Measurements from ENCODE around the gene CNGB1.
"Not testable (repeated sequence)": the region's sequence is repeated elsewhere in the genome, so short reads cannot be mapped to it uniquely, and the experiment has no call there.

The CNGB1 gene

DNA sequence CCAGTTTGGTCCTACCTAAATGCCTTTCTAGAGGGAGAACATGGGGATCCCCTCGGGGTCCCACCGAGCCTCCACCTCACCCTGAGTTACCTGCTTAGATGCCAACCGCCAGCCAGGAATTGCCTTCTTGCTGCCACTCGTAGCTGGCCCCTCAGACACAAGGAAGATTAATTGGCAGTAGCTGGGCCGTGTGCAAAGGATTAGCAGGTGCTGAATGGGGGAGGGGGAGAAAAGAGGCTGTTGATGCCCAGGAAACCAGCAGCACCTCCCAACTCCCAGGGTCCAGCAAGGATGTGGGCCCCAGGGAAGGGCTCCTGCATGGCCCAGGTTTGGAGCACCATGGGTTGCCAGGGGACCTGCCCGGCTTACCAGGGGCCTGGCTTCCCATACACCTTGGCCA, at the start of gene CNGB1:
CNGB1 (minus strand) TSS at position 159 of the 400 bp plus-strand sequence. CDS start 3,842 bp downstream, outside the sequence.
- Mint-ChIP-seq H3K9me3 (no peaks in the 10 kb centered on the region), H3K4me1 (no peaks in the 10 kb centered on the region), H3K27ac (no peak within 1 kb of the TSS)

DNA sequence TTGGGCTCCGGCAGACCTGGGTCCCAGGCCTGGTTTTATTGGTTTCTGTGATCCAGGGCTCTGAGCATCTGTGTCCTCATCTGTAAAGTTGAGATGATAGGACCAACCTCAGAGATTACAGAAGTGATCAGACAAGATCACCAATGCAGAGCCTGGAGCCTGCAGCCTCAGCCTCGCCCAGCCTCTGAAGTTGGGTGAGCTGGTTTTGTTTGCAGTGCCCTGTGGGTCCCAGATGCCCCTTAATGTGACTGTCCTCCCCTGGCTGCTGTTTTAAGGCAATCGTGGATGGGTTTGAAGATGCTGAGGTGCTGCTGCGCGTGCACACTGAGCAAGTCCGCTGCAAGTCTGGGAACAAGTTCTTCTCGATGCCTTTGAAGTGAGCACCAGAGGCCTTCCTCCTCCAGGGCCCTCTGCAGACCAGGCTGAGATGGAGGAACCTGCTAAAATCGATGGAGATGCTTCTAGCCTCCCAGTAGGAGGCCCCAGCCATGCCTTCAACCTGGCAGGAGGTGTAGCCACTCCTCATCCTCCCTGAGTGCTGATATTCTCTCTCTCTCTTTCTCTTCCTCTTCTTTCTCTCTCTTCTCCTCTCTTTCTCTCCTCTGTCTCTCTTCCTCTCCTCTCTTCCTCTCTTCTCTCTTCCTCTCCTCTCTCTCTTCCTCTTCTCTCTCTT, 49.1 kb upstream of the CNGB1 start:
- no peak overlapping the region for H3K27ac Mint-ChIP-seq

More for the DNA sequence above, at the start of gene CNGB1:
- ATAC-seq (replicated peaks) (no peak), DNase-seq (no peak)
- H3K36me3 Mint-ChIP-seq: no peaks in the 10 kb centered on the region
- peaks cover 16 to 30% of the 10 kb centered on the region in 2 donors for H3K27me3 Mint-ChIP-seq
- H3K4me3 Mint-ChIP-seq: no peak within 1 kb of the TSS

DNA sequence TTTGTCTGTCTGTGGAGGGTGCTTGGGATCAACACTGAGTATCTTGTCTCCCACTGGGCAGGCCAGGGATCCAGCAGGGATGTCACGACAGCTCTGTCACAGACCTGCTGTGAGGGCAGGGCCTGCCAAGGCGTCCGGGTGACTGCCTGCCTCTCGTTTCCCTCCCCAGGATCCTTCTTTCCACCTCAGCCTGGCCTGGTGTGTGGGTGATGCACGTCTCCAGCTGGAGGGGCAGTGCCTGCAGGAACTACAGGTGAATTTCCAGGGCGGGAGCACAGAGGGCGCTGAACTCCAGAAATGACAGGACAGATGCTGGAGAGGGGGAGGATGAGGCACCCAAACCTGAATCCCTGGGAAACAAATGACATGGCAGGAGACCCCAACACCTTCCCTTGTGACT, 47.9 kb upstream of the CNGB1 start:
- H3K36me3 Mint-ChIP-seq: peaks cover 7 to 10% of the 10 kb centered on the region in 2 donors
- no peak for ATAC-seq (replicated peaks)
- H3K9me3 Mint-ChIP-seq: no peaks in the 10 kb centered on the region
- no peak for DNase-seq
- no peak overlapping the region for H3K27ac Mint-ChIP-seq
- H3K4me3 Mint-ChIP-seq: no peak overlapping the region
- H3K27me3 Mint-ChIP-seq: peaks cover 3 to 9% of the 10 kb centered on the region in 2 donors
- peaks cover 6 to 8% of the 10 kb centered on the region in 2 donors for H3K4me1 Mint-ChIP-seq

More for the DNA sequence above, 49.1 kb upstream of the CNGB1 start:
- peaks cover 15 to 21% of the 10 kb centered on the region in 2 donors for H3K27me3 Mint-ChIP-seq
- ATAC-seq (replicated peaks): peak in 1 of 2 donors; percentile 8
- DNase-seq: no peak
- H3K36me3 Mint-ChIP-seq: peaks cover 6 to 7% of the 10 kb centered on the region in 2 donors
- no peak overlapping the region for H3K4me3 Mint-ChIP-seq
- no peaks in the 10 kb centered on the region for H3K9me3 Mint-ChIP-seq
- H3K4me1 Mint-ChIP-seq: peaks cover 12 to 14% of the 10 kb centered on the region in 2 donors

DNA sequence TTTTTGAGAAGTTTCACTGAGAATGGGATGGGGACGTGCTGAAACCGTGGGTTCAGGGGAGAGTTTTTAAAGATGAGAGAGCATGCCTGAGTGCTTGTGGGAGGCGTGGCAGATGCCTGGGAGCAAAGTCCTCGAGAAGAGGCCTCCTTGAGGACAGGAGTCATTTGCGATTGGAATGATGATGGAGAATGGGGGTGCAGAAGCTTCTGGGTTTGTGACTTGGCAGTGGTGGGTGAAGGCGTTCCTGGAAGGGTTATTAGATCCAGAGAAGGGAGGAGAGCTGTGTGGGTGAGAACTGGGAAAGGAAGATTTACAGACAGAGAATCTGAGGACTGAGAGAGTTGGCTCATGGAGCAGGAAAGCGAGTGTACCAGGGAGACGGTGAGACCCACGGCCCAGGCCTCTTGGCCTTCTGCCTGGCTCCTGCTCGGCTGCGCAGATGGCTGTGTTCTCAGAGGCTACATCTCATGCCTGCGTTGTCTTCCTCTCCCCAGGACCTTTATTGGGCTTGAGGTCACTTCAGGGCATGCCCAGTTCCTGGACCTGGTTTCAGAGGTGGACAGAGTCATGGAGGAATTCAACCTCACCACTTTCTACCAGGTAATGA, 46.0 kb upstream of the CNGB1 start:
- Mint-ChIP-seq H3K36me3 (peaks cover 10 to 14% of the 10 kb centered on the region in 2 donors), H3K9me3 (no peaks in the 10 kb centered on the region), H3K27me3 (no peaks in the 10 kb centered on the region), H3K4me1 (peaks cover 2 to 8% of the 10 kb centered on the region in 2 donors), H3K4me3 (no peak overlapping the region), H3K27ac (no peak overlapping the region)
- ATAC-seq (replicated peaks) (no peak), DNase-seq (no peak)

DNA sequence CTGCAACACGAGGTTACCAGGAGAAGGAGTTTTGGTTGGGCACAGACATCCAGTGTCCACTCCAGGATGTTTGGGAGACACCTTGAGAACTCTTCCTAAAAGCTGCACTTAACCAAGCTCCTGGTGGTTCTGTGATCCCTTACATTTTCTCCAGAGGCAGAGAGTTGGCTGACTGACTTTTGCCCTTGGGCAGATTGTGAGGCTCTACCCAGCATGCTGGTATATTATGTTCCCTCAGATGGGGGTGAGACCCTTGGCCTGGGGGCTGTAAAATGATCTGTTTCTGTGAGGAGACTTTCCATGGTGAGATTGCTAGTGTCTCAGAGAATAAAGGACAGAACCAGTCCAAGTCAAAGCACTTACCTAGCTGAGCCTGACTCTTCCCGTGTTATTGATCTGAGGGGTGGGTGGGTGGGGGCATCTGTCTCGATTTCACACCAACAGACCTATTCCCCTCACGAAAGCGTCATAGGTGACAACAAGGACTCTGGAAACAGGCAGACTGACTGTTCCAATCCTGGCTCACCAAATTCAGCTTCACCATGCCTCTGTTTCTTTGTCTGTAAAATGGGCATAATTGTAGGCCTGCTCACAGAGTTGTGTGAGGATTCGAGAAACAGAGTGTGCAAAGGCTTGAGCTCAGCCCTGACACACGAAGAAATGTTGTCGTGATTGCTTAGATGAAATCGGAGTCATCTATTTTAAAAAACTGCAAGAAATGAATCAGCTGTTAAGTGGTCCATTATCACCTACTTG, 42.5 kb upstream of the CNGB1 start:
- H3K27ac Mint-ChIP-seq: no peak overlapping the region
- no peak overlapping the region for H3K4me3 Mint-ChIP-seq
- no peak for ATAC-seq (replicated peaks)
- H3K4me1 Mint-ChIP-seq: no peaks in the 10 kb centered on the region
- H3K36me3 Mint-ChIP-seq: peaks cover 21 to 28% of the 10 kb centered on the region in 2 donors
- H3K9me3 Mint-ChIP-seq: no peaks in the 10 kb centered on the region
- H3K27me3 Mint-ChIP-seq: no peaks in the 10 kb centered on the region
- no peak for DNase-seq

DNA sequence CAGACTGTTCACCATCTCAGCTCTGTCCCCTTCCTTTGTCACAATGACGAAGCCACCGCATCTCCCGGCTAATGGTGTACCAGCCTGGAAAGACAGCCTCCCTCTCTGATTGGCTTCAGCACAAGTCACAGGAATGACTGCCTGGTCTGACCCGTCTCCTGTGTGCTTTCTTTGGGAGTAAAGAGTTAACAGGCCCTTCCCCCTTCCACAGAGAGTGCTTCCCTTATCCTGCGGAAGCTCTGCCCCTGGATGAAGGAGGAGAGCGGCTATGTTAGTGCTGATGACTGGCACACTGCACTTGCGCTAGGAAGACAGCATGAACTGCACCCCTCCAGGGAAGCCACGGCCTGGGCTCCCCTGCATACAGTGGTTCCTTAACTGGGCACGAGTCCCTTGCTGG, 41.6 kb upstream of the CNGB1 start:
- H3K9me3 Mint-ChIP-seq: no peaks in the 10 kb centered on the region

DNA sequence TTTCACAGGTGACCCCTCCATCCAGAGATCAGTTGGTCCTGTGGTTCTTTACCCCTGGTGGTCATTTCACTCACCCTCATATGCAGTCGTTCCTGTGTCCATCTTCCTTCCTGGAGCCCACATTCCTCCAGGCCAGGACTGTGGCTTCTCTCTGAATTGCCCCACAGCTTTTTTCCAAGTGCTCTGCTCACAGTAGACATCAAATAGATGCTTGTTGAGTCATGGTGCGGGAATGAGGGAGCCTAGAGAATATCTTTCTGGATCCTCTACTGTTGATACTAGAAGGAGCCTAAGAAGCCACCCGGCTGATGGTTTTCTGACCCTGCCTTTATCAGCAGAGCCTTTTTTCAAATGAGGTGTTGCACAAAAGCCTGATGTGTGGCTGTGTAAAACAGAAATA, 40.7 kb upstream of the CNGB1 start:
- no peak for ATAC-seq (replicated peaks)
- Mint-ChIP-seq H3K36me3 (peaks cover 25 to 39% of the 10 kb centered on the region in 2 donors), H3K27ac (no peak overlapping the region)

More for the DNA sequence above, 41.6 kb upstream of the CNGB1 start:
- Mint-ChIP-seq H3K4me1 (no peaks in the 10 kb centered on the region), H3K4me3 (no peak overlapping the region), H3K27me3 (no peaks in the 10 kb centered on the region), H3K27ac (no peak overlapping the region), H3K36me3 (peaks cover 21 to 33% of the 10 kb centered on the region in 2 donors)
- ATAC-seq (replicated peaks): no peak
- DNase-seq: no peak

DNA sequence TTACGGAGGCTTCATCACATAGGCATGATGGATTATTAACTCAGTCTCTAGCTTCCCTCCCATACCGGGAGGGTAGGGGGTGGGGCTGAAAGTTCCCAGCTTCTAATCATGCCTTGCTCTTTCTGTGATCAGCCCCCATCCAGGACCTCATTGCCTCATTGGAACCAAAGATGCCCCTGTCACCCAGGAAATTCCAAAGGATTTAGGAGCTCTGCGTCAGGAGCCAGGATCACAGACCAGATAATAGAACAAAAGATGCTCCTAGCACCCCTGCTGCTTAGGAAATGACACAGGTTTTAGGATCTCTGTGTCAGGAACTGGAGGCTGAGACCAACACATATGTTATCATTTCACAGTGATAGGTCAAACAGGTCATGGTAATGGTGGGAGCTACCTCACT, 40.0 kb upstream of the CNGB1 start:
- no peak overlapping the region for H3K27ac Mint-ChIP-seq
- no peaks in the 10 kb centered on the region for H3K4me1 Mint-ChIP-seq
- no peaks in the 10 kb centered on the region for H3K9me3 Mint-ChIP-seq
- peaks cover 30 to 40% of the 10 kb centered on the region in 2 donors for H3K36me3 Mint-ChIP-seq
- H3K4me3 Mint-ChIP-seq: no peak overlapping the region
- ATAC-seq (replicated peaks) (no peak), DNase-seq (no peak)
- no peaks in the 10 kb centered on the region for H3K27me3 Mint-ChIP-seq

More for the DNA sequence above, 40.7 kb upstream of the CNGB1 start:
- no peak overlapping the region for H3K4me3 Mint-ChIP-seq
- no peak for DNase-seq
- H3K4me1 Mint-ChIP-seq: no peaks in the 10 kb centered on the region
- no peaks in the 10 kb centered on the region for H3K27me3 Mint-ChIP-seq
- H3K9me3 Mint-ChIP-seq: no peaks in the 10 kb centered on the region

DNA sequence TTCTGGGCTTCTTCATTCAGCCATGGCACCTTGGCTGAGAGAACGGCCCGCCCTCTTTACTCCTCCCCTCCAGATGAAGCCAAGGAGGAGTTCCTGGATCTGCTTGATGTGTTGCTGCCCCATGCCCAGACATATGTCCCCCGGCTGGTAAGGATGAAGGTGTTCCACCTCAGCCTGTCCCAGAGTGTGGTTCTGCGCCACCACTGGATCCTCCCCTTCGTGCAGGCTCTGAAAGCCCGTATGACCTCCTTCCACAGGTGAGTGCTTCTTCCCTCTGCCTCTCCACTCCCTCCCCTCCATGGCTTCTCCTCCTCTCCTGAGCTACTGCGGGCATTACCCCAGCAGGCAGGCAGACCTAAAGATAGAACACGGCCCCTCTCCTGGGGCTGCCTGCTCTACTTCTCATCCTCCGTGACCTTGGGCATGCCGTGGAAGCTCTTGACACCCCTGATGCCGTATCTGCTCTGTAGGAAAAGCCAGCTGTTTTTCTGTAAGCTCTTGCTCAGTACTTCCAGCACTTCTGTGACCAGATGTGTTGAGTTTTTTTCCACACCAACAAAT, 39.0 kb upstream of the CNGB1 start:
- peaks cover 31 to 40% of the 10 kb centered on the region in 2 donors for H3K36me3 Mint-ChIP-seq

DNA sequence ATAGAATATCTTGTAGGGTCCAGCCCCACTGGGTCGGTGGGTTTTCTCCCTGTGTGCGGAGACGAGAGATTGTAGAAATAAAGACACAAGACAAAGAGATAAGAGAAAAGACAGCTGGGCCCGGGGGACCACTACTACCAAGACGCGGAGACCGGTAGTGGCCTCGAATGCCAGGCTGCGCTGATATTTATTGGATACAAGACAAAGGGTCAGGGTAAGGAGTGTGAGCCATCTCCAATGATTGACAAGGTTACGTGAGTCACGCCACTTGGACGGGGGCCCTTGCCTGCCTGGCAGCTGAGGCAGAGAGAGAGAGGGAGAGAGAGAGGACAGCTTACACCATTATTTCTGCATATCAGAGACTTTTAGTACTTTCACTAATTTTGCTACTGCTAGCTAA, 33.8 kb upstream of the CNGB1 start:
- H3K4me3 Mint-ChIP-seq; H3K9me3 Mint-ChIP-seq; H3K27me3 Mint-ChIP-seq; DNase-seq; ATAC-seq (replicated peaks): not testable (repeated sequence)
- peak overlapping the region; percentile 72 for H3K27ac Mint-ChIP-seq
- peaks cover 20 to 34% of the 10 kb centered on the region in 2 donors for H3K36me3 Mint-ChIP-seq
- peaks cover 24 to 41% of the 10 kb centered on the region in 2 donors for H3K4me1 Mint-ChIP-seq

More for the DNA sequence above, 39.0 kb upstream of the CNGB1 start:
- peaks cover 2 to 5% of the 10 kb centered on the region in 2 donors for H3K4me1 Mint-ChIP-seq
- no peak for DNase-seq
- no peak overlapping the region for H3K4me3 Mint-ChIP-seq
- no peaks in the 10 kb centered on the region for H3K9me3 Mint-ChIP-seq
- no peak overlapping the region for H3K27ac Mint-ChIP-seq
- H3K27me3 Mint-ChIP-seq: no peaks in the 10 kb centered on the region
- no peak for ATAC-seq (replicated peaks)

DNA sequence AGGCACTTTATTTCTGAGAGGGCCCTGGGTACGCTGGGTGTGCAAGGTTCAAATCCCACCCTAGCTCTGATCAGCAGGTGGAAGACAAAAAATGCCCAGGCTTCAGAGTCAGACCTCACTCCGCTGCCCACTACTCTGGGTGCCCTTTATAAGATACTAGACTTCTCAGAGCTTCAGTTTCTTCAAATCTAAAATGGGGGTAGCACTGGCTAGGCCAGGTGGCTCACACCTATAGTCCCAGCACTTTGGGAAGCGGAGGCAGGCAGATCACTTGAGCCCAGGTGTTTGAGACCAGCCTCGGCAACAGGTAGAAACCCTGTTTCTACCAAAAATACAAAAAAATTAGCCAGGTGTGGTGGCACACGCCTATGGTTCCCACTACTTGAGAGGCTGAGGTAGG, 32.0 kb upstream of the CNGB1 start:
- DNase-seq (no peak), ATAC-seq (replicated peaks) (no peak)
- peaks cover 35 to 59% of the 10 kb centered on the region in 2 donors for H3K4me1 Mint-ChIP-seq
- H3K9me3 Mint-ChIP-seq: no peaks in the 10 kb centered on the region
- peaks cover 20 to 29% of the 10 kb centered on the region in 2 donors for H3K36me3 Mint-ChIP-seq
- no peak overlapping the region for H3K27ac Mint-ChIP-seq
- H3K27me3 Mint-ChIP-seq: no peaks in the 10 kb centered on the region
- H3K4me3 Mint-ChIP-seq: no peak overlapping the region

DNA sequence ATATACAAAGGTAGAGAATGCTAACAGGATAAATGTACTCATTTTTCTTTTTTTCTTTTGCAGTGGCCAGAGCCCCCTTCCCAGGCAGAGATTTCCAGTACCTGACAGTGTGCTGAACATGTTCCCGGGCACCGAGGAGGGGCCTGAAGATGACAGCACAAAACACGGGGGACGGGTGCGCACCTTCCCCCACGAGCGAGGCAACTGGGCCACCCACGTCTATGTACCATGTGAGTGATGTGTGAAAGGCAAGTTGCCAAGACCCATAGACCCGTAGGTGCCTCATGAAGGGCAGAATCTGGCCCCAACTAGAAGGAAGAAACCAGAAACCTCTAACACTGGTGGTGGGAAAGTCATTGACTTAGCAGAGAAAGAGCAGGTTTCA, 31.5 kb upstream of the CNGB1 start:
- Mint-ChIP-seq H3K9me3 (no peaks in the 10 kb centered on the region), H3K4me3 (peak overlapping the region in 1 of 2 donors; percentile 21), H3K36me3 (peaks cover 22 to 32% of the 10 kb centered on the region in 2 donors), H3K27ac (no peak overlapping the region), H3K4me1 (peaks cover 35 to 61% of the 10 kb centered on the region in 2 donors), H3K27me3 (no peaks in the 10 kb centered on the region)
- DNase-seq: no peak
- ATAC-seq (replicated peaks): no peak

DNA sequence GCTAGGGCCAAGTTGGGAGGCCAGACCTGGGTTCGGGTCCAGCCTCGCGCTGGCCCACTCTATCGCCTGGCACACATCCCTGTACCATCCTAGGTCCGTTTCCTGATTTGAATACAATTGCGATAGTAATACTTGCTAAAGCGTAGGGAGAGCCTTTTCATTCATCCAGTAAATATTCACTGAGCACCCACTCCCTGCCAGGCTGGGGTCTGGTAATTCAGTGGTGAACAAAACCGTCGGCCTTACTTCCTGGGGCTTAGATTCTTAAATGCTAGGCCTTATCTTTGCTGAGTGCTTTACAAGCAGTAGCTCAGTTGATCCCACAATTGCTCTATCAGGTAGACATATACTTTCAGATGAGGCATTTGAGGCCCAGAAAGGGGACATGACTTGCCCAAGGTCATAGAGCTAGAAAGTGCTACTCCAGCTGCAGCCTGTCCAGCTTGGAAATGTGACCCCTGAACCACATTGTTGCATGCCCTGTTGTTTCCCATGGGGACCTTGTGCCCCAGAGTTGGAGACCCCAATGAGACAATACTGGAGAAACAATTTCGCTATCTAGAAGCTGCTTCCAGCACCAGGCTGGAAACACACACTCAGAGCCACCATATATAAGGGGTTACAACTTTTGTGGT, 31.0 kb upstream of the CNGB1 start:
- Mint-ChIP-seq H3K27ac (peak overlapping the region; percentile 96), H3K4me1 (peaks cover 35 to 61% of the 10 kb centered on the region in 2 donors), H3K4me3 (peak overlapping the region; percentile 96 to 98), H3K27me3 (no peaks in the 10 kb centered on the region), H3K36me3 (peaks cover 24 to 32% of the 10 kb centered on the region in 2 donors), H3K9me3 (no peaks in the 10 kb centered on the region)
- ATAC-seq (replicated peaks): peak; percentile 2 to 5
- no peak for DNase-seq

Data from stimulated activated naive B cell treated with anti-CD40 and anti-IgM and Interleukin-4, amounts not matched to agents 10 μg/mL and 1 μg/mL and 100 μg/mL, for 72 hours (primary cell).